Activated naive CD8-positive, alpha-beta T cell treated with anti-CD3 and anti-CD28 coated beads, Interleukin-2, amount 10 ng/mL, durations not matched to agents 7 days and 5 days (primary cell): Measurements from ENCODE around the gene TTC29. TPM values are rescaled to one million over a fixed set of nuclear protein-coding genes. Genes with fewer than 3 reads are reported as not detected.

ENCODE experiments used
- ATAC-seq: fragments of 150-1000 bp; cut with Tn5 transposase; one replicate; pipeline ENCODE4 v1.10.0; 2021; ENCODE audit warnings: low read depth, moderate library complexity
- POLR2A ChIA-PET: fragments of 350-600 bp; sonication (Branson Sonifier 250); formaldehyde crosslinking; loops from one replicate; lab custom pipeline; 2021; ENCODE audit warnings: antibody characterized with exemption; lab: Charles Lee
- DNase-seq: peaks from one replicate; pipeline ENCODE4 v3.0.0; 2021
- H3K27ac Mint-ChIP-seq: one replicate; pipeline ENCODE4 v1.8.0; 2022; ENCODE audit warnings: mild to moderate bottlenecking, mixed read lengths
- H3K27me3 Mint-ChIP-seq: one replicate; pipeline ENCODE4 v1.8.0; 2022; ENCODE audit warnings: mild to moderate bottlenecking, moderate library complexity, mixed read lengths
- H3K36me3 Mint-ChIP-seq: one replicate; pipeline ENCODE4 v1.8.0; 2021; ENCODE audit warnings: mild to moderate bottlenecking, mixed read lengths
- H3K4me1 Mint-ChIP-seq: one replicate; pipeline ENCODE4 v1.8.0; 2021; ENCODE audit warnings: mixed read lengths
- H3K4me3 Mint-ChIP-seq: one replicate; pipeline ENCODE4 v1.8.0; 2022; ENCODE audit warnings: mild to moderate bottlenecking, moderate library complexity, mixed read lengths
- H3K9me3 Mint-ChIP-seq: one replicate; pipeline ENCODE4 v1.8.0; 2021; ENCODE audit warnings: mixed read lengths
- total RNA-seq, 2 experiments: library from RNA; stranded (reverse); gene quantifications; one replicate each; pipeline ENCODE4 v1.2.3, GENCODE V29; 2021

Gene TTC29
- total RNA-seq, 2 experiments from 2014 or later = not detected

DNA sequence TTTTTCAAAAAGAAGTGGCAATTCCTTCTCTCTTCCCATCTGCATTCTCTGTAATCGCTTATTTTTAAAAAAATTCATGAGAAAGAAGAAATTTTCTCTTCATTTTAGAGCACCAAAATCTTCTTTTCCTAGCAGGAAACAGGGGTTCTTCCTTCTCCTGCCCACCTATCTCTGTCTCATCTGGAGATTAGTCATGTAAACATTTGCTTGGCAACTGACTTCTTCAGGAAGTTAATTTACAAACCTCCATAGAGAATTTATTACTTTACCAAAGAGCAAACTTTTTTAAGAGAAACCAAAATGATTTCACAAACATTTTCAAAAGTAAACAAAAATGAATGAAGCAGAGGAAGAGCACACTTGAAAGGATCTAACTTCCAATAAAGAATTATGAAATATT is 13.5 kb downstream of the TTC29 start:
- Mint-ChIP-seq H3K4me3 (no peak overlapping the region), H3K36me3 (no peaks in the 10 kb centered on the region), H3K9me3 (no peaks in the 10 kb centered on the region), H3K27me3 (peaks cover 9% of the 10 kb centered on the region), H3K27ac (no peak overlapping the region), H3K4me1 (no peaks in the 10 kb centered on the region)
- POLR2A ChIA-PET = no interaction called here
- ATAC-seq = no peak
- no peak for DNase-seq

DNA sequence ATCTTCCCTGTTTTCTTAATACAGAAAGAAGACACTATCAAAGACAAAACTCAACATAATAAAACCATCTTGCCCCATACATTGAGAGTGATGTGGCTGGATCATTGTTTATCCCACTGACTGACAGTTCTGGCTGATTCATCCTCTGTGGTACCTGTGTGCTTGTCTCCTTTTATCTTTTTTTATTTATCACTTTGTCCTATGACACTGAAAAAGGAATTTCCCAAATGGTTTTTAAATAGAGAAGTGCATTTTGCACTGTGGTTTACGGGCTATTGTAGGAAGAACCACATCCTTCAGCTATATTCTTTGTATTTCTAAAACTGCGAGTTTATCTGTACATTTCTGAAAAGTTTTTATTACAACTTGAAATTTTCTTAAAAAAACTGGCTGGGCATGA is 15.0 kb downstream of the TTC29 start:
- Mint-ChIP-seq H3K36me3 (no peaks in the 10 kb centered on the region), H3K4me3 (no peak overlapping the region), H3K27me3 (peaks cover 9% of the 10 kb centered on the region), H3K27ac (no peak overlapping the region), H3K4me1 (no peaks in the 10 kb centered on the region), H3K9me3 (no peaks in the 10 kb centered on the region)
- ATAC-seq = no peak
- POLR2A ChIA-PET = no interaction called here
- DNase-seq = no peak

DNA sequence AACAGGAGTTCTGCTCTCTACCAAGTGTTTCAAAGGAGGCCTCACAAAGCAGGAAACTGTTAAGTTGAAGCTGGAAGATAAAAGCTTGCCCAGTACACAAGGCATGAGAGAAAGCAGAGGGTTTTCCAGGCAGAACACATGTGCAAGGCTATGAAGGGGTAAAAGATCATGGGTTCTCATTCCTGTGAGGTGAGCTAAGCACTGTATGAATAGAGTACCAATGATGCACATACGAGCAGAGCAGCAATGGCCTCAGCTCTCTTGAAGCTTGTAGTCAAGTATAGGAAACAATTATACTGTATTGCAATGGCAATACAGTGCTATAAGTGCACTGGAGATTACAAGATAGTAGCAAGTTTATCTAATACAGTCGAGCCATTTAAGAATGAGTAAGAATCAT is 18.0 kb downstream of the TTC29 start:
- no peaks in the 10 kb centered on the region for H3K36me3 Mint-ChIP-seq
- H3K27ac Mint-ChIP-seq = no peak overlapping the region
- POLR2A ChIA-PET = no interaction called here
- peaks cover 9% of the 10 kb centered on the region for H3K27me3 Mint-ChIP-seq
- H3K4me1 Mint-ChIP-seq = no peaks in the 10 kb centered on the region
- no peak overlapping the region for H3K4me3 Mint-ChIP-seq
- H3K9me3 Mint-ChIP-seq = no peaks in the 10 kb centered on the region
- ATAC-seq = no peak
- DNase-seq = no peak

DNA sequence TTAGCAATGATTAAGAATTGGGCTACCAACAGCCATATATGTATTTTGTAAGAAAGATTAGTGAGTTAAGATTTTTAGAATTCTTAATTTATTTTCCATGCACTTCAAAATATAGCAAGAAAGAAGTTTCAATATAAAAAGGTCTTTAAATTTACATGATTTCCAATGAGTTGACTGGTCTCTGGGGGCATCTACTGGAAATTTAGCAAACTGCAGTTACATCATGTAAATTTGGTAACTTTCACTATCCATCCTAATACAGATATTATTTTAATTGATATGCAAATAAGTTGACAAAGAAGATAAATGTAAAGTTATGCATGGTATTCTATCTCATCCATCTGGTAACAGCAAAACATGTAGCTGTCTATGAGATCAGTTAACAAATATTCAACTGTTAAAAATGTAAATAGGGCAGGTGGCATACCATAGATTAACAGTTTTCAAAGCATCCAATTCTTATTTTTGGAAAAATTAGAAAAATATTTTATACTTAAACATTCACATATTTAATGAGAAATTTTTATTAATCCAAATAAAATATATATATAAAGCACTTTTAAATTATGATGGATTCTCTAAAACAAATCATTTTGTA is 29.1 kb downstream of the TTC29 start:
- Mint-ChIP-seq H3K36me3 (no peaks in the 10 kb centered on the region), H3K27me3 (peaks cover 14% of the 10 kb centered on the region), H3K4me1 (no peaks in the 10 kb centered on the region), H3K27ac (no peak overlapping the region), H3K9me3 (no peaks in the 10 kb centered on the region), H3K4me3 (no peak overlapping the region)
- no peak for ATAC-seq
- DNase-seq = no peak
- POLR2A ChIA-PET = no interaction called here

DNA sequence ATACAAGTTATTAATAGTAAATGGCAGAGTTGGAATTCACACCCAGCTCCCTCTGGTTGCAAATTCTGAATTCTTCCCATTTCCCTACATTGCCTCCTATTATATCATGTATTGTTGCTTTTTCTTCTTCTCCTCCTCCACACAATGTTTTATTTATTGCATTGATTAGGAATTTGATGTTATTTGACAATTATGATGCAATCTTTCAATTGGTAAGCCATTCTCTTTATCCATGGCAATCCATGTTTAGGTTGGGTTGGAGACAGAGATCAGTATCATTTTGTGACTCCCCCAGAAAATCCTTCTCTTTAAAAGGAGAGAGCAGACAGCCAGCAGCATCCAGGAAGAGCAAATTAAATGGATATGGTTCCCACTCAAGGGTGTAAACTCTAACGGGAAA is 30.5 kb downstream of the TTC29 start:
- no peaks in the 10 kb centered on the region for H3K9me3 Mint-ChIP-seq

DNA sequence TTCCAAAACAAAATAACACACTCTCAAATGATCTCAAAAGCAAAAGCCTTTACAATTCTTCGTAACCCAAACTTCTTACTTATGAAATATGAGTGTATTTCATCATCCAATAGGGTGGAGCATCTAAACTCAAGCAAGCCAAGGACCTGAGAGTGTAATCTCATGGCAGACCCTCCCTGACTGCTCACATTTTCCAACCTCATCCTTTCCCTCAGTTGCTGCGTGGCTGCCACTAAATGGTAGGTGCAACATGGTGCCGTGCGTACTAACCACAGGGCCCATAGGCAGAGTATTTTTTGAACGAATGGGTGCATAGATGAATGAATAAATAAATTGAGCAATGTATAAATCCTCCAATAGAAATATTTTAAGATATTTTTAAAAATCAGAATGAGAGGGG is 45.4 kb downstream of the TTC29 start:
- ATAC-seq = no peak

More for the DNA sequence above, 30.5 kb downstream of the TTC29 start:
- POLR2A ChIA-PET = no interaction called here
- Mint-ChIP-seq H3K27me3 (peaks cover 10% of the 10 kb centered on the region), H3K4me1 (no peaks in the 10 kb centered on the region), H3K27ac (no peak overlapping the region), H3K36me3 (no peaks in the 10 kb centered on the region), H3K4me3 (no peak overlapping the region)
- DNase-seq (no peak), ATAC-seq (no peak)

DNA sequence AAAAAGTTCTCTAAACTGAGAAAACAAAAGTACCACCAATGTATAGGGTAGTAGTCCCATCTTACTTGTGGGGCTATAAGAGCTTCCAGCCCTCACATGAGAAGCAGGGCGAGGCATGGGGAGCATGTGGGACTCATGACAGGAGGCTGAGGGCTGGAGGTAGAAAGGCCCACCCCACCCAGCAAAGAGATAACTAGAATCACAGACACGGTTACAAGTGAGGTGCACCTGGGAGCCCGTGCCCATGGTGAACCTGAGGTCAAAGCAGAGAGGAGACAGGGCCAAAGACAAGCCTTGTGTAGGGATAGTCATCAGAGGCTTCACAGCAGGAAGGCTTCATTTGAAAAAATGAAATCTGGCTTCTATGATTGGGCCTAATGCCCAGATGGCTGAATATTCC is 55.4 kb downstream of the TTC29 start:
- H3K27ac Mint-ChIP-seq = no peak overlapping the region
- DNase-seq (no peak), ATAC-seq (no peak)
- peaks cover 3% of the 10 kb centered on the region for H3K27me3 Mint-ChIP-seq
- peaks cover 1% of the 10 kb centered on the region for H3K9me3 Mint-ChIP-seq
- no peaks in the 10 kb centered on the region for H3K36me3 Mint-ChIP-seq
- H3K4me1 Mint-ChIP-seq = no peaks in the 10 kb centered on the region
- POLR2A ChIA-PET = no interaction called here
- H3K4me3 Mint-ChIP-seq = no peak overlapping the region

More for the DNA sequence above, 45.4 kb downstream of the TTC29 start:
- H3K27ac Mint-ChIP-seq = no peak overlapping the region
- POLR2A ChIA-PET = no interaction called here
- H3K9me3 Mint-ChIP-seq = no peaks in the 10 kb centered on the region
- no peak for DNase-seq
- peaks cover 15% of the 10 kb centered on the region for H3K27me3 Mint-ChIP-seq
- no peak overlapping the region for H3K4me3 Mint-ChIP-seq
- no peaks in the 10 kb centered on the region for H3K4me1 Mint-ChIP-seq
- H3K36me3 Mint-ChIP-seq = no peaks in the 10 kb centered on the region

DNA sequence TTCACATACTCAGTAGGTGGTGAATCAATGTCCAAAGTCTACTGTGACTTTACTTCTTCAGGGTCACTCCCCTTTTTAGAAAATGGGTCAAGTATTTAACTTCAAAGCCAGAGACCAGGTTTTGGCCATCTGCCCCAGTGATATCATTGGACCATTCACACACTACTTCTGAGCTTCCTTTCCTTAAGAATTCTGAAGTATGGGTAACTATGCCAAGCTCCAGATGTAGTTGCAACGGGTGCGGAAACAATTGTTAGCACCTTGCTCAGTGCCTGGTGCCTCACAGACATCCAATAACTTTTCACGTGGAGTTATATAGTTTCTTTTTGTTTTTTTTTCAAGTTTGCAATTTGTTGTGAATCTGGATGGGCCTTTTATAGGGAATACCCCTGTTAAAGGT is 62.6 kb downstream of the TTC29 start:
- DNase-seq = no peak
- no peak for ATAC-seq
- Mint-ChIP-seq H3K4me1 (no peaks in the 10 kb centered on the region), H3K4me3 (no peak overlapping the region), H3K9me3 (no peaks in the 10 kb centered on the region), H3K36me3 (no peaks in the 10 kb centered on the region), H3K27me3 (peaks cover 9% of the 10 kb centered on the region), H3K27ac (no peak overlapping the region)
- POLR2A ChIA-PET = no interaction called here

DNA sequence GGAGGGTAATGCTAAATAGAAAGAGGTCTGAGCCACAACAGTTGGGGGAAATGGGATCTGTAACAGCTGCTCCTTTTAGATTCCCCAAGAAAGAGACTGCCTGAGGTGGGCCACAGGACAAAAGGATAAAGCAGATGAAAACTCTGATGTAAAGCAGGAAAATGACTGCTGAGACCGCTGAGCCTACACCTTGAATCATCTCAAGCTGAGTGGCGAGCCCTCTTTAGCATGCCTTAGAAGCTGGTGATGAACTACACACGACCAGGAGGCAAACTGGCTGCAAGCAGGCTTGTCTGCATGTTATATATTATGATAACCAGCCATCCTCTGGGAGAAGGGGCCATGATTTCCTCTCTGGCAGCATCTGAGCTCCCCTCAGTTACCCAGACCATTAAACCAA is 88.4 kb downstream of the TTC29 start:
- Mint-ChIP-seq H3K9me3 (no peaks in the 10 kb centered on the region), H3K4me1 (no peaks in the 10 kb centered on the region), H3K36me3 (no peaks in the 10 kb centered on the region), H3K4me3 (no peak overlapping the region), H3K27me3 (peaks cover 3% of the 10 kb centered on the region), H3K27ac (no peak overlapping the region)
- DNase-seq (no peak), ATAC-seq (no peak)
- POLR2A ChIA-PET = no interaction called here

DNA sequence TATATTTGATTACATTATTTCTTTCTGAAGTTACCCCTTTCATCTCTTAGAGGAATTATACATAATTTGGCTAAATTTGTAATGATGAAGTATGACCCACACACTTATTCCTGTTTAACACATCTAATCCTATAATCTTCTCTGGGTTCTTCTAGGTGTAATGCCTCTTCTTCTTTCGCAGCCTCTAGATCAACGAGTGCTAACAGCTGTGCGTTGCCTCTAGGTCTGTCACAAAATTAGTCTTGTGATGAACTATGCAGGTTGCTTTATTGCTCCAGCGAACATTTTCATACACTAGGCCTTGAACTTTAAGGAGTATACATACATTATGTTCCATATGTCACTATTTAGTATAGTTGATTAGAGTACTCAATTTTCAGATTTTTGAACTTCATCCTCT is 89.9 kb downstream of the TTC29 start:
- Mint-ChIP-seq H3K9me3 (no peaks in the 10 kb centered on the region), H3K27me3 (peaks cover 3% of the 10 kb centered on the region), H3K4me3 (no peak overlapping the region), H3K4me1 (no peaks in the 10 kb centered on the region), H3K36me3 (no peaks in the 10 kb centered on the region), H3K27ac (no peak overlapping the region)
- ATAC-seq (no peak), DNase-seq (no peak)
- POLR2A ChIA-PET = no interaction called here

DNA sequence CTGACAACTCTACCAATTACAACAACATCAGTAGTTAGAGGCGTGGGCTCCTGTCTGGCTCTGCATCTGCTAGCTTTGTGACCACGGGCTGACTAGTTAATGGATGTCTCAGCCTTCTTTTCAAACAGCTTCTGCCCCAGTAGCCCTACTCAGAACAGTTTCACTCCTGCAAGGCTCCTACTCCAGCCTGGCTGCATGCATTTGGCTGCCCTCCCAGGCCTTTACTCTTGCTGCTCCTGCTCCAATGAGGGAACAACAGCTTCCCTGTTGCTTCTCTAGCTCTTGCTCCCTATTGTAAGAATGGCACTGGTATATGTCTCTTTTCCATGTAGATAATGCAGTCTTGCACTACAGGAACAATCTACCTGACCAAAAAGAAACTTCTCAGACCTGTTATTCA is 93.3 kb downstream of the TTC29 start:
- POLR2A ChIA-PET = no interaction called here

DNA sequence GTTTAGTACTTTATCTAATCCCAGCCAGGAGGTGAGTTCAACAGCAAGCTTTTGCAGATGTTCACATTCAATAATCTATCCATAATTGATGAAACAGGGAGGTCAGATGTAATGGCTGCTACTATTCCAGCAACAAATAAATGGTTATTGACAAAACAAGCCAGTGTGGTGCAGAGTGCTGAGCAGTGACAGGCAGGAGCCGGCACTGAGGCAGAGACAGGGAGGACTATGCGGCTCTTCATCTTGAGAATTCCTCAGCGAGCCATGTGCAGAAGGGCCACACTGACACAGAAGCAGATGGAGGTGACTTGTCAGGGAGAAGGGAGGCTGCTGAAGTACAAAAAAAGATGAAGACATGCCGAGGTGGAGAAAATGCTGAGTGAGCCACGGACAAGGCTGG is 98.3 kb downstream of the TTC29 start:
- Mint-ChIP-seq H3K27me3 (peaks cover 3% of the 10 kb centered on the region), H3K4me1 (no peaks in the 10 kb centered on the region), H3K36me3 (no peaks in the 10 kb centered on the region), H3K9me3 (no peaks in the 10 kb centered on the region), H3K4me3 (no peak overlapping the region), H3K27ac (no peak overlapping the region)
- DNase-seq = no peak
- ATAC-seq = no peak
- POLR2A ChIA-PET = no interaction called here

More for the DNA sequence above, 93.3 kb downstream of the TTC29 start:
- H3K9me3 Mint-ChIP-seq = no peaks in the 10 kb centered on the region
- peaks cover 5% of the 10 kb centered on the region for H3K27me3 Mint-ChIP-seq
- ATAC-seq (no peak), DNase-seq (no peak)
- H3K27ac Mint-ChIP-seq = no peak overlapping the region
- H3K4me3 Mint-ChIP-seq = no peak overlapping the region
- H3K4me1 Mint-ChIP-seq = no peaks in the 10 kb centered on the region
- no peaks in the 10 kb centered on the region for H3K36me3 Mint-ChIP-seq

DNA sequence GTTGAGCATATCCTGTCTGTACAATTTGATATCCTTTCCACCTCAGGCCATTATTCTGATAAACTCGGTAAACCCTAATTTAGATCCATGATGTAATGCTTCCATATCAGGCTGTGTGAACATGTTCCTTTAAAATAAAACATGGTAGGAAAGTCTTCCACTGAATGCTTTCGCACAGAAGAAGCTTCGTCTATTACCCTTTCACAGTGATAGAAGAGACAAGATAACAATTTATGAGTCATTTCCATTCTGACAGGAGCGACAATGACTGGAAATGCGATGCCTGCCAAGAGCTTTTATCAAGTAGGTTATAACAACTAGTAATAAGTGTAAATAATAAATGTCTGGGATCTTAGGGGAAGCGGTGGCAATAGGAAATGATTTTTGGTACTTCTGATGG is 98.8 kb downstream of the TTC29 start:
- ATAC-seq (no peak), DNase-seq (no peak)
- peaks cover 3% of the 10 kb centered on the region for H3K27me3 Mint-ChIP-seq
- no peaks in the 10 kb centered on the region for H3K4me1 Mint-ChIP-seq
- no peak overlapping the region for H3K4me3 Mint-ChIP-seq
- H3K27ac Mint-ChIP-seq = no peak overlapping the region
- POLR2A ChIA-PET = no interaction called here
- no peaks in the 10 kb centered on the region for H3K36me3 Mint-ChIP-seq
- H3K9me3 Mint-ChIP-seq = no peaks in the 10 kb centered on the region

DNA sequence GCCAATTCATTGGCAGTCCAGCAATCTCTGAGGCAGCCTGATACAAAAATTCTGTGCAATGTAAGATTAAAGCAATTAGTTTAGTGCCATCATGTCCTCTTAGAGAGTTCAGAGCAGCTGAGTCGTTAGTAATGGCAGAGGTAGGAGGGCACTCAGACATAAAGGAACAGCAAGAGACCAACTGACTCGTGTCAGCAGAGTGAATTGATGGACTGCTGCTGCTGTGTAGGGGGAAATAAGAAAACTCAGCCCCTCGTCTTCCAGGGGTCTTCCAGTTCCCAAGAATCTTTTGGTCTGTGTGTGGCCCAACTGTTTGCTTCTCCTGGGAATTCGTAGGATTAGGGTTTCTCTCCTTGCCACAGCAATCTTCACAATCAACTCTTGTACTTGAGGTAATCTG is 100.9 kb downstream of the TTC29 start:
- ATAC-seq (no peak), DNase-seq (no peak)
- no peak overlapping the region for H3K27ac Mint-ChIP-seq
- no peak overlapping the region for H3K4me3 Mint-ChIP-seq
- peaks cover 2% of the 10 kb centered on the region for H3K27me3 Mint-ChIP-seq
- H3K9me3 Mint-ChIP-seq = no peaks in the 10 kb centered on the region
- no peaks in the 10 kb centered on the region for H3K36me3 Mint-ChIP-seq
- POLR2A ChIA-PET = no interaction called here
- no peaks in the 10 kb centered on the region for H3K4me1 Mint-ChIP-seq

DNA sequence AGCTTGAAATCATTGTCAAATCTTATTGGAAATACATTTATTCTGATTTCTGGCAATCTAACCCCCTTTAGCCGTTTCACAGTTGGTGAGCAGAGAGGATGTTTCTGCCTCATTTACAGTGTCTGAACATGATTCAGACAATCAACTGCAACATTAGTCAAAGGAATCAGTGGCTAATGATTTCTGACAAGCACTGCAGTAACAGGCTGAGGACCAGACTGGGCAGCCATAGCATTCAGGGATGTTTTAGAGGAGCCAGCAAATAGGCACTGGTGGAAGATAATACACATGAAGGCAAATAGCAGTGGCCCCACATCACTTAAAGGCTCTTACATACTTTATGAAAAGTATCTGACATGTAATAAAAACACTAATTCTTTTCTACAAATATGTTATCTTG is 102.8 kb downstream of the TTC29 start:
- DNase-seq (no peak), ATAC-seq (no peak)
- Mint-ChIP-seq H3K4me1 (no peaks in the 10 kb centered on the region), H3K4me3 (no peak overlapping the region), H3K27me3 (no peaks in the 10 kb centered on the region), H3K27ac (no peak overlapping the region), H3K9me3 (no peaks in the 10 kb centered on the region), H3K36me3 (no peaks in the 10 kb centered on the region)
- POLR2A ChIA-PET = no interaction called here
